Osteocyte (in vitro differentiated cells): Measurements from ENCODE around the gene CAB39L. TPM values are rescaled to one million over a fixed set of nuclear protein-coding genes. Genes with fewer than 3 reads are reported as not detected.
"Not testable (repeated sequence)": the region's sequence is repeated elsewhere in the genome, so short reads cannot be mapped to it uniquely, and the experiment has no call there.

Source experiments
- DNase-seq: peaks from one replicate; pipeline ENCODE4 v3.0.0; 2021; ENCODE audit warnings: mixed read lengths; ENCODE audit not compliant: unreplicated experiment; ENCODE audit errors: extremely low spot score
- H3K27ac Mint-ChIP-seq: one replicate; pipeline ENCODE4 v1.8.0; 2021; ENCODE audit warnings: mild to moderate bottlenecking, mixed read lengths; ENCODE audit not compliant: unreplicated experiment
- H3K27me3 Mint-ChIP-seq: one replicate; pipeline ENCODE4 v1.8.0; 2021; ENCODE audit warnings: mixed read lengths; ENCODE audit not compliant: unreplicated experiment
- H3K36me3 Mint-ChIP-seq: one replicate; pipeline ENCODE4 v1.8.0; 2021; ENCODE audit warnings: mixed read lengths; ENCODE audit not compliant: unreplicated experiment
- H3K4me1 Mint-ChIP-seq: one replicate; pipeline ENCODE4 v1.8.0; 2021; ENCODE audit warnings: mixed read lengths; ENCODE audit not compliant: unreplicated experiment
- H3K4me3 Mint-ChIP-seq: one replicate; pipeline ENCODE4 v1.8.0; 2021; ENCODE audit warnings: mild to moderate bottlenecking, moderate library complexity, mixed read lengths; ENCODE audit not compliant: unreplicated experiment
- H3K9me3 Mint-ChIP-seq: one replicate; pipeline ENCODE4 v1.8.0; 2021; ENCODE audit warnings: mixed read lengths; ENCODE audit not compliant: unreplicated experiment
- CTCF ChIP-seq: fragments of 200-600 bp; sonication (generic); IDR thresholded peaks from 2 replicates; pipeline ENCODE4 v1.5.0; 2021; ENCODE audit warnings: antibody characterized with exemption, mild to moderate bottlenecking, moderate library complexity
- total RNA-seq: library from RNA; stranded (reverse); gene quantifications from 2 replicates; pipeline ENCODE4 v1.2.1, GENCODE V29; 2021

The CAB39L gene
- total RNA-seq, 1 donor from 2014 or later, result 8.3 TPM

GRCh38 chr13:49341517-49341916, 102.3 kb downstream of the CAB39L start:
- Mint-ChIP-seq H3K4me1 (peaks cover 6% of the 10 kb centered on the region), H3K9me3 (no peaks in the 10 kb centered on the region), H3K36me3 (no peaks in the 10 kb centered on the region), H3K4me3 (no peak overlapping the region), H3K27me3 (no peaks in the 10 kb centered on the region), H3K27ac (no peak overlapping the region)
- no peak for TF ChIP-seq CTCF
- no peak for DNase-seq

GRCh38 chr13:49340161-49340560, 103.7 kb downstream of the CAB39L start:
- no peak overlapping the region for H3K4me3 Mint-ChIP-seq

GRCh38 chr13:49336655-49337054, 107.2 kb downstream of the CAB39L start:
- H3K4me3 Mint-ChIP-seq, result no peak overlapping the region
- DNase-seq, result no peak
- no peaks in the 10 kb centered on the region for H3K27me3 Mint-ChIP-seq
- no peak overlapping the region for H3K27ac Mint-ChIP-seq
- H3K9me3 Mint-ChIP-seq, result no peaks in the 10 kb centered on the region
- no peaks in the 10 kb centered on the region for H3K4me1 Mint-ChIP-seq
- H3K36me3 Mint-ChIP-seq, result no peaks in the 10 kb centered on the region
- TF ChIP-seq CTCF, result no peak

More at GRCh38 chr13:49340161-49340560, 103.7 kb downstream of the CAB39L start:
- no peaks in the 10 kb centered on the region for H3K27me3 Mint-ChIP-seq
- H3K27ac Mint-ChIP-seq, result no peak overlapping the region
- no peak for DNase-seq
- no peaks in the 10 kb centered on the region for H3K36me3 Mint-ChIP-seq
- peaks cover 6% of the 10 kb centered on the region for H3K4me1 Mint-ChIP-seq
- no peaks in the 10 kb centered on the region for H3K9me3 Mint-ChIP-seq
- TF ChIP-seq CTCF, result no peak

GRCh38 chr13:49330546-49330864, 113.4 kb downstream of the CAB39L start:
- Mint-ChIP-seq H3K36me3 (no peaks in the 10 kb centered on the region), H3K27me3 (no peaks in the 10 kb centered on the region), H3K4me3 (no peak overlapping the region), H3K4me1 (no peaks in the 10 kb centered on the region), H3K9me3 (no peaks in the 10 kb centered on the region), H3K27ac (no peak overlapping the region)
- TF ChIP-seq CTCF, result no peak
- no peak for DNase-seq

- no peaks in the 10 kb centered on the region for H3K27me3 Mint-ChIP-seq
- no peak overlapping the region for H3K4me3 Mint-ChIP-seq
- H3K9me3 Mint-ChIP-seq, result no peaks in the 10 kb centered on the region
- no peak overlapping the region for H3K27ac Mint-ChIP-seq
- DNase-seq, result no peak
- H3K4me1 Mint-ChIP-seq, result no peaks in the 10 kb centered on the region
- H3K36me3 Mint-ChIP-seq, result no peaks in the 10 kb centered on the region
- TF ChIP-seq CTCF, result no peak
These were observed 113.9 kb downstream of the CAB39L start for GRCh38 chr13:49329831-49330545.

- not testable (repeated sequence) for H3K27ac Mint-ChIP-seq, H3K27me3 Mint-ChIP-seq, H3K9me3 Mint-ChIP-seq, H3K4me1 Mint-ChIP-seq, H3K36me3 Mint-ChIP-seq, DNase-seq, H3K4me3 Mint-ChIP-seq
These were observed 116.7 kb downstream of the CAB39L start for GRCh38 chr13:49327145-49327544.
